Erythroblast (primary cell): ENCODE data around the gene PNKP.

Experiments used
- GATA1 ChIP-seq: IDR thresholded peaks from 2 replicates; pipeline ENCODE4 v1.6.1; 2011; ENCODE audit warnings: low read depth, mild to moderate bottlenecking, control low read depth, low read length, moderate library complexity
- POLR2A ChIP-seq: IDR thresholded peaks from 2 replicates; pipeline ENCODE4 v1.6.1; 2011; ENCODE audit warnings: mild to moderate bottlenecking, low read length

DNA sequence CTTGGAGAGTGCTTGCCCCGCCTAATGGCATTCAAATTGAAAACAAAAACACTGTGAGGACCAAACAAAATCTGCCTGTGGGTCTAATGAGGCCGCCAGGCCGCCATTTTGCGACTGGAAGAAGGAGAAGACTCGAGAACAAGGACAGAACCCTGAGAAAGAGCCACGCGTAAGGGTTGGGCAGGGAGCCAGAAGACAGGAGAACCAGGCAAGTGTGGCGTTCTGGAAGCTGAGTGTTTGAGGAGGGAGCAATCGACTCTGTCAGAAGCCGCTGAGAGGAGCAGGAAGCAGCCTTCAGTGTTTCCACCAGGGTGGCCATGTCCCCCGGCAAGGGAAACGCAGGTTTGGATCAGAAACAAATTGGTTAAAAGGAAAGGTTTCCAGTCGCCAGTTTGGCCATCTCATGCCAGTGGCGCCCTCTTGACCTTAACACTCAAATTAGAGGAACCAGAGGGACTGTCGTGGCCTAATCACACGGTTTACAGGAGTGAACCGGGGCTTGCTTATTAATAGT, 26.6 kb downstream of the PNKP start:
- TF ChIP-seq POLR2A (no peak), GATA1 (no peak)
